ENCODE results near the gene CDCA4. TPM values are rescaled to one million over a fixed set of nuclear protein-coding genes. Genes with fewer than 3 reads are reported as not detected.
A peak's percentile ranks its signal among the peaks of the same experiment; 100 is the strongest.

CDCA4 gene
- total and polyA plus RNA-seq, 12 donors: 1.5 to 6.4 (median 2.2) TPM

DNA sequence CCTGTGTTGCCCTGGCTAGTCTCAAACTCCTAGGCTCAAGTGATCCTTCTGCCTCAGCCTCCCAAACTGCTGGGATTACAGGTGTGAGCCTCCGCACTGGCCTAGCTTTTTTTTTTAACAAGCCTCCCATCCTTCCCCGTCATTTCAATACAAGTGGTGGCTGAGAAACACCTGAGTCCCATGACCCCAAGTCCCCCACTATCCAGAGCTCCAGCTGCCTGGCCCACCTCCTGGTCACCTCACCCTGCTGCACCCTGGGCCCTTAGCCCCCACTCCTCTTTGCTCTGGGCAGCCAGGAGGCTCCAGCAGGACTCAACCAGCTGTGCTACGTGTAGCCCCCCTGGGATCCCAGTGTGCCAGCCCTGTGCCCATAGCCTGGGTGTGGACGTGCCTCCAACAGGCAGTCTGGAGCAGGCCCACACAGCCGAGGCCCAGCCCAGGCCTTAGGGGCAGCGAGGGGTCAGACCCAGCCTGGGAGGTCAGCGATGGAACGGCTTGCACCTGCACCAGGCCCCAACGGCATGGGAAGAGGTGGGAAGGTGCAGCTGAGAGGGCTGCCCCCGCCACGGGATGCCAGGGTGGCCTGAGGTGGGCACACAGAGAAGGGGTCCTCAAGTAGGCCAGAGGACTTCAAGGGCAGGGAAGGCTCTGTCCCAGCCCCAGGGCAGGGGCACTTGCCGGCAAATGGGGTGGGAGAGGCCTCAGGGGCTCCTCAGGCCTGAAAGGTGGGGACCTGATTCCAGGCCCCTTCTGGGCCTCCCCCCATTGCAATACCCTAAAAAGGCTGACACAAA, 49.2 kb downstream of the CDCA4 start:
- peak overlapping the region in 4 of 10 donors; percentile 37 to 79 (median 70) for H3K27ac ChIP-seq
- peaks cover 29 to 99% (median 70%) of the 10 kb centered on the region in 9 donors for H3K4me1 ChIP-seq
- 94 to 98% methylated on average over 12 of the region's 12 CpGs for WGBS, 2 donors
- ATAC-seq (no peak), DNase-seq (peak in 1 of 2 donors; percentile 12)
- H3K27me3 ChIP-seq: peaks cover 0 to 39% (median 9%) of the 10 kb centered on the region in 7 donors
- H3K4me3 ChIP-seq: no peak overlapping the region
- no peaks in the 10 kb centered on the region for H3K9me3 ChIP-seq
- TF ChIP-seq, protein P1, sequence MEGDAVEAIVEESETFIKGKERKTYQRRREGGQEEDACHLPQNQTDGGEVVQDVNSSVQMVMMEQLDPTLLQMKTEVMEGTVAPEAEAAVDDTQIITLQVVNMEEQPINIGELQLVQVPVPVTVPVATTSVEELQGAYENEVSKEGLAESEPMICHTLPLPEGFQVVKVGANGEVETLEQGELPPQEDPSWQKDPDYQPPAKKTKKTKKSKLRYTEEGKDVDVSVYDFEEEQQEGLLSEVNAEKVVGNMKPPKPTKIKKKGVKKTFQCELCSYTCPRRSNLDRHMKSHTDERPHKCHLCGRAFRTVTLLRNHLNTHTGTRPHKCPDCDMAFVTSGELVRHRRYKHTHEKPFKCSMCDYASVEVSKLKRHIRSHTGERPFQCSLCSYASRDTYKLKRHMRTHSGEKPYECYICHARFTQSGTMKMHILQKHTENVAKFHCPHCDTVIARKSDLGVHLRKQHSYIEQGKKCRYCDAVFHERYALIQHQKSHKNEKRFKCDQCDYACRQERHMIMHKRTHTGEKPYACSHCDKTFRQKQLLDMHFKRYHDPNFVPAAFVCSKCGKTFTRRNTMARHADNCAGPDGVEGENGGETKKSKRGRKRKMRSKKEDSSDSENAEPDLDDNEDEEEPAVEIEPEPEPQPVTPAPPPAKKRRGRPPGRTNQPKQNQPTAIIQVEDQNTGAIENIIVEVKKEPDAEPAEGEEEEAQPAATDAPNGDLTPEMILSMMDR (IDR thresholded peaks at IDR 0.05): no peak
- no peaks in the 10 kb centered on the region for H3K36me3 ChIP-seq
- intact Hi-C loops (cut with DNase I): loop anchor here in 2 of 10 donors (10.0 kb wide), 3 partner anchors 77 to 383 kb away; no protein-coding TSS in a partner anchor

DNA sequence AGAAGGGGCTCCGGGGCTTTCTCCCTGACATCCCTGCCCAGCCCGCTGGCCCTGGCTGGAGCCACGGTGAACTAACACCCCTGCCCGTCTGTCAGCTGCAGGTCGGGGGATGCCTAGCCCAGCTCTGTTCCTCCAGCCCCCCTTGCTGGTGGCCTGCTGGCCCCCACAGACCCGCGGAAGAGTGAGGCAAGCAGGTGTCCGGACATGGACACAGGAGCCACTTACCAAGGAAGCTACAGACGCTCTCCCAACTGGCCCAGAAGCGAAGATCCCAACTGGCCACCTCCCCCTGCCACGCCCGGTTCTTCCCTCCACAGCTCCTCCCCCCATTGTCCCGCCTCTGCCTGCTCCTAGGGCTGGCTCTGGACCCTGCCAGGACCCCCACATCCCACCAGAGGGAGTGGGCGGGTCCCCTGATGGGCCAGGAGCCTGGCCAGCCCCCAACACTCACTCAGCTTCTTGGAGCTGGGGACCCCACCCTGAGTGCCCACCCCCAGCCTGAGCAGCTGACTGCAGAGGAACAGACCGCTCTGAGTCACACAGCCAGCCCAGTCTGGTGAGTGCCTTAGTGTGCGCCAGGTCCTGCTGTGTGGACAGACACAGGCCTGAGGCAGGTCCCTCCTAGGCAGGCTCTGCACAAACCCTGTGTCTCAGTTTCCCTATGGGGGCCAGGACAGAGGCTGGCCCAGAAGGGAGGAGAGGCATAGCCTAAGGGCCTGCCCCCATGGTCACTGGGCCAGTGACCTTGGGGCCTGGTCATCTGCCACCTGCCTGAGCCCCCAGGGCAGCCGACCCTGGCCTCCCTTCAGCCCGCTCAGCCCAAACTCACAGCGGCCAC, 50.4 kb downstream of the CDCA4 start:
- ATAC-seq: peak in 6 of 8 donors; percentile 4 to 56 (median 17)
- Histone ChIP-seq H3K4me1 (peaks cover 25 to 89% (median 59%) of the 10 kb centered on the region in 9 donors), H3K4me3 (peak overlapping the region in 3 of 10 donors; percentile 14 to 35 (median 24)), H3K36me3 (no peaks in the 10 kb centered on the region), H3K27me3 (peaks cover 0 to 35% (median 6%) of the 10 kb centered on the region in 7 donors), H3K9me3 (no peaks in the 10 kb centered on the region), H3K27ac (peak overlapping the region in 6 of 10 donors; percentile 13 to 71 (median 57))
- DNase-seq: peak; percentile 36 to 53
- intact Hi-C loops (cut with DNase I): loop anchor here in 2 of 10 donors (10.0 kb wide), 3 partner anchors 76 to 384 kb away; no protein-coding TSS in a partner anchor
- WGBS, 2 donors: 72 to 83% methylated on average over 19 of the region's 19 CpGs
- TF ChIP-seq, protein P1 (IDR thresholded peaks at IDR 0.05): no peak

DNA sequence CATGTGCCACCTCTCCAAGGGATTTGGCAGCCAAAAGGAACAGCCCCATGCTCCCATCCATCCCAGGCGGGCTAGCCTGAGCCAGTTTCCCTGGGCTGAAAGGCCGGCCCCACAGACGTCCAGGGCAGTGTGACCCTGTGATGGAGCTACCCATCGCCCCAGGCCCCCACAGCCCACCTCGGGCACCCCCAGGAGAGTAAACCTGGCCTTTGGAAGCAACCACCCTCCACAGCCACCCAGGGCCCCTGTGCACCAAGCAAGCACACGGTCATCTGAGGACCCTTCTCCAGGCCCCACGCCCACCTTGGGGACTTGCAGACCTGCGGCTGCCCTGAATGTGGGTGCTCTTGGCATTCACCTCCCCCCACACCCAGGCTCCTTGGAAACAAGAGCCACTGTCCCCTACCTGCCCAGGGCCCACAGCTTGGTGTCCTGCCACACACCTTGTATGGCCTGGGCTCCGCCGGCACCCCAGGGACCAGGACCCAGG, 51.1 kb downstream of the CDCA4 start:
- intact Hi-C loops (cut with DNase I): loop anchor here in 3 of 10 donors (5.0 to 10.0 kb wide), 4 partner anchors 37 to 385 kb away; no protein-coding TSS in a partner anchor
- Histone ChIP-seq H3K27ac (peak overlapping the region in 6 of 10 donors; percentile 13 to 78 (median 63)), H3K9me3 (no peaks in the 10 kb centered on the region), H3K4me3 (peak overlapping the region in 3 of 10 donors; percentile 14 to 35 (median 24)), H3K27me3 (peaks cover 0 to 29% (median 0%) of the 10 kb centered on the region in 7 donors), H3K36me3 (no peaks in the 10 kb centered on the region), H3K4me1 (peaks cover 25 to 83% (median 53%) of the 10 kb centered on the region in 9 donors)
- 94 to 97% methylated on average over 10 of the region's 10 CpGs for WGBS, 2 donors
- ATAC-seq (no peak), DNase-seq (peak in 1 of 2 donors; percentile 10)
- TF ChIP-seq, protein P1 (IDR thresholded peaks at IDR 0.05): no peak

Data from heart right ventricle (tissue), 16 donors.